Activated CD4-positive, alpha-beta T cell treated with anti-CD3 and anti-CD28 coated beads, Interleukin-2, amount 50 U/mL, for 1 hour (primary cell): ENCODE results near the gene RPL28.
"Not testable (repeated sequence)": the region's sequence is repeated elsewhere in the genome, so short reads cannot be mapped to it uniquely, and the experiment has no call there.

Experiments used
- DNase-seq: peaks from one replicate; pipeline ENCODE4 v3.0.0-alpha.2; 2020

RPL28 gene

DNA sequence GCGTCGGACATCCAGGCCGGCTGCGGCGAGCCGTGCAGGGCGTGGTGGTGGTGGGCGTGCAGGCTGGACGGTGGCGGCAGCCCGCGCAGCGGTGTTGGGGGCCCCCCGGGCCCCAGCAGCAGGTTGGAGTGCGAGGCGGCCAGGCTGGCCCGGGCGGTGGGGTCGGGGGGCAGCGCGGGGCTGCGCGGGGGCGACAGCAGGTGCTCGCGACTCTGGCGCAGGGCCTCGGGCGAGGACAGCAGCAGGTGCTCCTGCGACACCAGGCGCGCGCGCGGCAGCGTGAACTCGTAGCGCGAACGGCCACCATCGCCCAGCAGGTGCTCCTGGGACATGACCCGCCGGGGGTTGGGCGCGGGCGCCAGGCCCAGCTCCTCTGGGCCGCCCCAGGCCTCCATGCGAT lies 47.6 kb downstream of the RPL28 start:
- no peak for DNase-seq

DNA sequence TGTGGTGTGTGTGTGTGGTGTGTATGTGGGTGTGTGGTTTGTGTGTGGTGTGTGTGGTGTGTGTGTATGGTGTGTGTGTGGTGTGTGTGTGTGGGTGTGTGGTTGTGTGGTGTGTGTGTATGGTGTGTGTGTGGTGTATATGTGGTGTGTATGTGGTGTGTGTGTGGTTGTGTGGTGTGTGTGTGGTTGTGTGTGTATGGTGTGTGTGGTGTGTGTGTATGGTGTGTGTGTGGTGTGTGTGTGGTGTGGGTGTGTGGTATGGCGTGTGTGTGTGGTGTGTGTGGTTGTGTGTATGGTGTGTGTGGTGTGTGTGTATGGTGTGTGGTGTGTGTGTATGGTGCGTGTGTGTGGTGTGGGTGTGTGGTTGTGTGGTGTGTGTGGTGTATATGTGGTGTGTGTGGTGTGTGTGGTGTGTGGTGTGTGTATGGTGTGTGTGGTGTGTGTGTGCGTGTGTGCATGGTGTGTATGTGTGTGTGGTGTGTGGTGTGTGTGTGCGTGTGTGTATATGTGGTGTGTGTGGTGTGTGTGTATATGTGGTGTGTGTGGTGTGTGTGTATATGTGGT lies 48.7 kb downstream of the RPL28 start:
- DNase-seq = no peak

DNA sequence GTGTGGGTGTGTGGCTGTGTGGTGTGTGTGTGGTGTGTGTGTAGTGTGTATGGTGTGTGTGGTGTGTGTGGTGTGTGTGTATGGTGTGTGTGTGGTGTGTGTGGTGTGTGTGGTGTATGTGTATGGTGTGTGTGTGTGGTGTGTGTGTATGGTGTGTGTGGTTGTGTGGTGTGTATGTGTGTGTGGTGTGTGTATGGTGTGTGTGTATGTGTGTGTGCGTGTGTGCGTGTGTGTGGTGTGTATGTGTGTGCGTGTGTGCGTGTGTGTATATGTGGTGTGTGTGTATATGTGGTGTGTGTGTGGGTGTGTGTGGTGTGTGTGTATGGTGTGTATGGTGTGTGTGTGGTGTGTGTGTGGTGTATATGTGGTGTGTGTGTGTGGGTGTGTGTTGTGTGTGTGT lies 49.3 kb downstream of the RPL28 start:
- DNase-seq = no peak

DNA sequence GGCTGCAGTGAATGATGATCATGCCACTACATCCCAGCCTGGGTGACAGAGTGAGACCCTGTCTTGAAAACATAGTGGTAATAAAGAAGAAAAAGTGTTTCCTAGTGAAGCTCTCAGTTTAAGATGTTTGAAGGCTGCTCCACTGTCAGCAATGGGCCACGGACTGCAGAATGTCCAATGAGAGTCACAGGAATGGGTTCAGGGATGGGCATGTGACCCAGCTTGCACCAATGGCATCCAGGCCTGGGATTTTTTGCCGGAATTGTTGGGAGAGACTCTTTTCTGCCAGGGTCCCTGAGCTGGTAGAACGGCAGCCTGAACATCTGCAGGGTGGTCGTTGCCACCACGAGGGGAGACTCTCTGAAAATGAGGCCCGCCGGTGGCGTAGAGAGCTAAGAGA lies 51.1 kb downstream of the RPL28 start:
- DNase-seq = no peak

DNA sequence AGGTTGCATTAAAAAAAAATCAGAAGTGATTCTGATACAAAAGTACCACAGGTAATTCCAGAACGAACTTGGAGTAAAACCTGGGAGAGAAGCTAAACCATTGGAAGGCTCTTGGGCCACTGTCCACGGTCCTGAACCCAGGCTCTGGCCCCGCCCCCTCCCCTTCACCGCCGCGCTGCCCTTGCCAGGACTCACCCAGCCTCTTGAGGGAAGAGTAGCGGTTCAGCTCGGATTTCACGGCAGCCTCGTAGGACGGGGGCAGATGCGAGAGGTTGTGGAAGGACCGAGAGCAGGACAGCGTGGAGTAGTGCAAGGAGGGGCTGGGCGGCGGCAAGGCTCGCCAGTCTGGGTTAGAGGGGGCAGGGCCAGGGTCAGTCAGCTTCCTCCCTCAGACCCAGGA lies 51.7 kb downstream of the RPL28 start:
- no peak for DNase-seq

DNA sequence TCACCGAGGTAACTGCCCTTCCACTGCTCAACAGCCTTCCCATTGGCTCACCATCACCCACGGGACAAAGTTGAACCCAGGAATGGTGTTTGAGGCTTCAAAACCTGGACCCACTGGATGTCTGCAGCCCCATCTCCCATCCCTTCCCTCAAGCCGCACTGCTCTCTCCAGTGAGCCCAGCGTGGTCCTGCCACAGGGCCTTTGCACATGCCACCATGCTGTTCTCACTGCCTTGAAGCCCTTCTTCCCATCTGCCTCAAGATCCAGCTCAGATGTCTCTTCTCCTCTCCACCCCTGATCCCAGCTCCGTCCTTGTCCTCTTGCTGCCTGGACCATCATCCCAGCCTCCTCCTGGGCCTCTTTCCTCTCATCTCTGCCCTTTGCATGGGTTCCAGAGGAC lies 53.3 kb downstream of the RPL28 start:
- DNase-seq = no peak

DNA sequence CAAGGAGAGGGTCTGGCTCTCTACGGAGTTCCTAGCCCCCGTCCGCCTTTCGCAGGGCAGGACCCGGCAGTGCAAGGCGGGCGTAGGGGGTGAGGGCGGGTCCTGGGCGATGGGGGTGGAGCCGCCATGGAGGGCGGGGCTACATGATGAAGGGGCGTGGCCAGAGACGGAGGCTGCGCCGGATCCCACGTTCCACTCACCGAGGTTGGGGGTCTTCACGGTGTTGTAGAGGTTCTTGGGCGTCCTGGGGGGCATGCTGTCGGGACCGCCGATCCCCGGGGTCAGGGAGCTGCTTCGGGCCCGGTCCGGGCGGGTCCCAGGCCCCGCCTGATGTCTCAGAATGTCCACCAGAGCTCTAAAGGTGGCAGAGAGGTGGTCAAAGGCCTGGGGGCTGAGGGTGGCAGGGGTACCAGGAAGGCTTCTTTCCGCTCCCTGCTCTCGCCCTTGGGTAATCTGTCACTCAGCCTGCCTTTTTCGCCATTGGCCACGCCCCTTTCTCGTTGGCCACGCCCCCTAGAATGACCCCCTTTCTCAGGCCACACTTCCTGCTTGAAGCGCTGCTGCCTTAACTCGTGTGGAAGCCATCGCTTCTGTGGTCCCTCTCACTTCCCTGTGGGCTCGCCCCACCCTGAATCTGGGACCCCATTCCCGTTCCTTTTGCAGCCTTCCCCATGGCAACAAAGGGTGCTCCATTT lies 54.8 kb downstream of the RPL28 start:
- peak; percentile 13 for DNase-seq

DNA sequence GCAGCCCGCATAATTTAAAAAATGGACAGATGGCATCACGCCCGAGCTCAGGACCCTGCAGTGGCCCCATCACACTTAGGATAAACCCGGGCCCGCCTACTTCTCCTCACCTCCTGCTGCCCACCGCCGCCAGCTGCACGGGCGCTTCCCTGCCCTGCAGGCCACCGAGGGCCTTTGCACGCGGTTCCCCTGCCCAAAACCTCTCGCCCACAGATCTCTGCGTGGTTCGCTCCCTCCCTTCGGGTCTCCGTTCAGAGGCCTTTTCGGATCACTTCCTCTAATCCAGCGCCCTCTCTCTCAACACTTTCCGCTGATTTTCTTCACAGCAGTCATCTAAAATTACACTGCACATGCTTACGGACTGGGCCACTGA lies 55.6 kb downstream of the RPL28 start:
- DNase-seq = no peak

DNA sequence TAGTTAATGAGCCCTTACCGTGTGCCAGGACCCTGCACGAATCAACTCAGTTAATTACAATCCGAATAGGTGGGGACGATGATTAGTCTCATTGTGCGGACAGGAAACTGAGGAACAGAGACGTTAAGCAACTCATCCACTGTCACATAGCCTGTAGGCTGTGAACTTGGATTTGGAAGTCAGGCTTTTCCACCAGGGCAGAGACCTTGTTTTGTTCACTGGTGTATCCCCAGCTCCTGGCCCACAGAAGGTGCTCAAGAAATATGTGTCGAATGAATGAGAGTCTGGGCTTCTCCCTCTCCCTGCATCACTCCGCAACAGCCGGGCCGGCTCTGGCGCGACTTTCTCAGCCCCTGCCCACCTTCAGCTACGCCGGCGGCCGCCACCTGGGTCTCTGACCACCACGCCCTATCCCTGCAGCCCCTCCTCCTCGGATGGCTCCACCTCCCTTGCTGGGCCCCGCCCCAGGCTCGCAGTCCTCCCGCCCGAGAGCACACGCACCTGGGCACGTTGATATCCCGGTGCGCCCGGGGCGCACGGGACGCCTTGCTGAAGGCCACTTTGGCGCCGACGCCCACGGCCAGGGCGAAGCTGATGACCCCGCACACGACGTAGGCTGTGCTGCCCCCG lies 56.1 kb downstream of the RPL28 start:
- no peak for DNase-seq

DNA sequence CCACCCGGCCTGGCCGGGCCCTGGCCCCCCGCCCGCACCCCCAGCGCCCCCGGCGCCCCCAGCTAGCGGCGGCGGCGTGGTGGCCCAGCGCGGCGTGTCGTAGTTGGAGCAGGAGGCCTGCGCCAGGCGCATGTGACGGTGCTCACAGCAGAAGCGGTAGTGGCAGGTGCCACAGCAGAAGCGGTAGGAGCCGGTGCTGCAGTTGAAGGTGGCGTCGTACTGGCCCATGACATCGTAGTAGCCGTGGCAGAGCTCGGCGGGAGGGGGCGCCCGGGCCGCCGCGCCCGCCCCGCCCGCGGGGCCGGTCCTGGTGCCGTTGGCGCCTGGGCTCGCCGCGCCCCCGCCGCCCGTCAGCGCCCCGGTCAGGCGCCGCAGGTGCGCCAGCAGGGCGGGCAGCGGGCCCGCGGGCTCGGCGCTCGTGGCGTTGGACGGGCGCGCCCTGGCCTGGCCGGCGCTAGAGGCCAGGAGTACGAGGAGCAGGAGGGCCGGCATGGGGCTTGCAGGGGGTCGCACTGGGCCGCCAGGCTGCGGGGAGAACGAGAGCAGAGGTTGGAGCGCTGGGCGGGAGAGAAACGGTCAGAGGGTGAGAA lies 56.7 kb downstream of the RPL28 start:
- peak; percentile 30 for DNase-seq

DNA sequence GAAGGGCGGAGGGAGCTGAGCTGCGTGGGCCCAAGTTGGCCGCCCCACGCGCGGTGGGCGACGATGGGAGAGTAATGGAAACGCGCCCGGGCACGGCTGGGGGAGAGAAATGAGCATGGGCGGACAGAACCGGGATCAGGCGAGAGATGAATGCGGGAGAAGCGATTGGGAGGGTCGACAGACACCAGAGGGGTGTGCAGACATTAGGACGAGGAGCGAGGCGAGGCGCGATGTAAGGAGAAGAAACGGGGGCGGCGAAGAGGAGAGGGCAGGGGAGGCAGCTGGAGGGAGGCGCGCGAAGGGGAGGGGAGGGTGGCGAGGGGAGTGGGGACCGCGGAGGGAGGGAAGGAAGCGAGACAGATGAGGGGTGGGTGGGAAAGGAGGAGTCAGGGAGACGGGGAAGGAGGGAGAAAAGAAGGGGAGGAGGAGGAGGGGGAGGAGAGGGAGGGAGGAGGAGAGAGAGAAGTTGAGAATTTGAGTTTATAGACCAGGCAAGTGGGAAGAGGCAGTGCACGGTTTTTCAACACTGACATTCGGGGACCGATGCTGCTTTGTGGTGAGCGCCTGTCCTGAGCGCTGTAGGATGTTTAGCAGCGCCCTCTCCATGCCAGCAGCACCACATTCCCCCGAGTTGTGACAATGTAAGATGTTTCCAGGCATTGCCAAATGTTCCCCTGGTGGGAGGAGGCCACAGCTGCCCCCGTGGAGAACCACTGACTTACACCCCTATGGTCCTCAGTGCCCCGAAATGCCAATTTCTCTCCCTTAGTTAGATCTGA lies 57.5 kb downstream of the RPL28 start, which contains the start of gene SHISA7:
Gene SHISA7 (minus strand): TSS at position 256 of the 779 bp plus-strand sequence. CDS start 437 bp downstream, outside the sequence.
- DNase-seq = no peak

DNA sequence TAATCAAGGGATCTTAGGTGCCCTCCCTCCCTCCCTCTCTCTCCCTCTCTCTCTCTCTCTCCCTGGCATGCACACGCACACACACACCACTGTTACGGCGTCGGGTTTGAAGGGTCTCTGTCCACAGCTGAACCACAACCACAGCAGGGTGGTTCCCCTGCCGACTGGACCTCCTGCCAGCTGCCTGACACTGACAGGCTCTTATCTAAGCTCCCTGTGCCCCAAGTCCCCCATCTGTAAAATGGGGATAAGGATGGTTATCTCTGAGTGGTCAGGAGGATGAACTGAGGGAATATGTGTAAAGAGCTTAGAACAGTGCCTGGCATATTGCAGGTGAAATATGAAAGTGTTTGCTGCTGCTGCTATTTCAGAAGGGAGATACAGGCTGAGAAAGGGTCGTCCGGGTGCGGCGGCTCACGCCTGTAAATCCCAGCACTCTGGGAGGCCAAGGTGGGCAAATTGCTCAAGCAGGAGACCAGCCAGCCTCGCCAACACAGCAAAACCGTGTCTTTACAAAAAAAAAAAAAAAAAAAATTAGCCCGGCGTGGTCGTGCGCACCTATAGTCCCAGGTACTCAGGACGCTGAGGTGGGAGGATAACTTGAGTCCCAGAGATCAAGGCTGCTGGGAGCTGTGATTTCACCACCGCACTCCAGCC lies 58.2 kb downstream of the RPL28 start:
- DNase-seq = no peak

DNA sequence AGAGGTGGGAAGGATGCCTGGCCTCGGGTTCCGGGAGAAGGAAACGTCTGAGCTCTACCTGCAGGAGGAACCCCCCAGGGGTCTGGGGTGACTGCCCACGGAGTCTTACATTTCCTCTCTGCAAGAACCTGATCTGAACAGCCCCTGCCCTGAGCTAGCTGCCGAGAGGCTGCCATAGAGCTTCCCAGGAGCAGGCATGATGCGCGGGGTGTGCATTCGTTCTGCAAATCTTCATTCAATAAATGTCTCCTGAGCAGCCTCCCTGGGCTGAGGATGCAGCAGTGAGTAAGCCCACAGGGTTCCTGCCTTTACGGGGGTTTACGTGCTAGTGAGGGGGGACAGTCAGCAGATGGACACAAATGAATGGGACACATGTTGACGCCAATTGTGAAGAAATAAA lies 58.9 kb downstream of the RPL28 start:
- no peak for DNase-seq

DNA sequence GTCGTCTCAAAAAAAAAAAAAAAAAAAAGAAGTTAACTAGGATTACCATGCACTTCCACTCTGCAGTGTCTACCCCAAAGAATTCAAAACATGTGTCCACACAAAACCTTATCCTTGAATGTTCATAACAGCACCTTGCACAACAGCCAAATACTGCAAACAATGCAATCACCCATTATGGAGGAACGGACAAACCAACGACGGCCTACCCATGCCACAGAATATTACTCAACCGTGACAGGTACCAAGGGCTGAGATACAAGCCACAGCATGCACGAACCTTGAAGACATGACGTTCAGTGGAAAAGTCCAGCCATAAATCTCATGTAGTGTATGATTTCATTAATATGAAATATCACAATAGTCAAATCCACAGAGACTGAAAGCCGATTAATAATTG lies 60.3 kb downstream of the RPL28 start:
- no peak for DNase-seq

DNA sequence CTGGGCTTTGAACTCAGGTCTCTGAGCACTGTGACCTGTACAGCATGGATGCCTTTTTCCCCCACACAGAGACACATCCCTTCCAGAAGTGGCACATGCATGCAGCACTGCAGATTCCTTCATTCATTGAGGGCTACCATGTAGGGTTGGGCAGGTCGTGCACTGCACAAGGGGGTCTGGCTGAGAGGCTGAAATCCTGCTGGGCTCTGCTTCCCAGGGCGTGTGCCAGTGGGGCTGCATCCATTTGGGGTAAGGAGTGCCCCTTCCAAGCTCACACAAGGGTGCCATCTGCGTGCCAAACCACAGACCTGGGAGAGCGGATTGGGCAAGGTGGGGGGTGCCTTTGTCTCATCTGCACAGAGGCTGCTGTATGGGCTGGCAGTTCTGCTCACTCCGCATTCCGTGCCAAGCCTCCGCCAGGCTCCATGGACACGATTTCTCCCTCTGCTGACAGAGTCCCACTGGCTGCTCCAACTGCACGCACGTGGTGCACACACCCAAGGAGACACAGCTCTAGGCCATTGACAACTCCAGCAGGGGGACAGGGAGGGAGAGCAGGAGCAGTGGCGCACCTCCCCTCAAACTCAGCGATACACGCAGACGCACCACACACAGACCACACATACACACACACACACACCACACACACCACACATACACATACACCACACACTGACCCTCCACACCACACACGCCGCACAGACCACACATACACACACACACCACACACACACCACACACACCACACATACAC lies 61.9 kb downstream of the RPL28 start:
- DNase-seq = no peak

DNA sequence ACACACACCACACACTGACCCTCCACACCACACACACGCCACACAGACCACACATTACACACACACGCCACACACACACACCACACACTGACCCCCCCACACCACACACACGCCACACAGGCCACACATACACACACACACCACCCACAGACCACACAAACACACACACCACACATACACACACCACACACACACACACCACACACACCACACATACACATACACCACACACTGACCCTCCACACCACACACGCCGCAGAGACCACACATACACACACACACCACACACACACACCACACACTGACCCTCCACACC lies 62.4 kb downstream of the RPL28 start:
- DNase-seq = not testable (repeated sequence)

DNA sequence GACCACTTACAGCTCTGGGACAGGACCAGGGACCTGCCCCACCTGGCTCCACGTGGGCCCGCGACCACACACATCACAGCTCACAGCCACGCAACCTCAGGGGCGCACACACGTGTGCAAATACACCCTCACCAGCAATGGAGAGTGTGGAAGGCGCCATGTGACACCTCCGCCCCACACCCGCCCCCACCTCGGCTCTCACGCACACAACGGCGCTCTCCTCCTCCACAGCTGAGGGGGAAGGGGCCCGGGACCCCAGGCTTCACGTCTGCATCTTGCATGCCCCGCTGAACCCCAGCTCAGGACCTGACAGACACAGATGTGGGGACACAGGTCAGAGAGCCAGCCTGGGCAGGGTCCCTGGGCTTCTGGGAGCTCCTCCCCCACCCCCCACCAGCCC lies 63.7 kb downstream of the RPL28 start:
- DNase-seq = no peak

DNA sequence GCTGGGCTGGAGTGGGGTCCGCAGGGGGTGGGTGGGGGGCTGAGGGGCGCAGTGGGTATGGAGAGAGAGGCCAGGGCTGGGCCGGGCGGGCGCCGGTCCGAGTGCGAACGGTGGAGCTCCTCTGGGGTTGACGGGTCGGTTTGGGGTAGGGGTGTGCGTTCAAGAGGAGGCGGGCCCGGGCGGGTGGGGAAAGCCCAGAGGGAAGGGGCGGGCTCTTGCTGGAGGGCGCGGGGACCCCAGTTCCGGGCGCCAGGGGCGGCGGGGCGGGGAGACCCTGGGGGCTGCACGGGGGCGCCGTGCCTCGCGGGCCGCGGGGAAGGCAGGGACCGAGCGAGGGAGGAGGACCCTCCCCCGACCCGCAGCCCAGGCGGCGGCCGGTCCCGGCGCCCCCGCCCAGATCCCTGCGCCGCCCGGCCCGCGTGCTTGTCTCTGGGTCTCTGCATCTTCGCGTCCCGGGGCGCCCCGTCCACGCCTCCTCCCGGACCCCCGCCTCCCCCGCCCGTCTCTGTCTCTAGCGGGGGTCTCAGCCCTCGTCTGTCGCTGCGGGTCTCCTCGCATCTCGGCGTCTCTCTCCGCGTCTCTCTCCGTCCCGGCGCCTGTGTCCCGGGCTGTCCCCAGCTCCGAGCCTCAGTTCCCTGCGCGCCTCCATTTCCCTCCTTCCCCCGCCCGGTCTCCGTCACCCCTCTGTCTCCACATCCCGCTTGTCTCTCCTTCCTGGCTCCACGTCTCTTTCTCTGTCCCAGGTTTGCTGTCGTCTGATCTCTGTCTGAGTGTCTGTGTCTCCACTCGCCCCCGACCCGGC lies 65.6 kb downstream of the RPL28 start:
- DNase-seq = no peak

DNA sequence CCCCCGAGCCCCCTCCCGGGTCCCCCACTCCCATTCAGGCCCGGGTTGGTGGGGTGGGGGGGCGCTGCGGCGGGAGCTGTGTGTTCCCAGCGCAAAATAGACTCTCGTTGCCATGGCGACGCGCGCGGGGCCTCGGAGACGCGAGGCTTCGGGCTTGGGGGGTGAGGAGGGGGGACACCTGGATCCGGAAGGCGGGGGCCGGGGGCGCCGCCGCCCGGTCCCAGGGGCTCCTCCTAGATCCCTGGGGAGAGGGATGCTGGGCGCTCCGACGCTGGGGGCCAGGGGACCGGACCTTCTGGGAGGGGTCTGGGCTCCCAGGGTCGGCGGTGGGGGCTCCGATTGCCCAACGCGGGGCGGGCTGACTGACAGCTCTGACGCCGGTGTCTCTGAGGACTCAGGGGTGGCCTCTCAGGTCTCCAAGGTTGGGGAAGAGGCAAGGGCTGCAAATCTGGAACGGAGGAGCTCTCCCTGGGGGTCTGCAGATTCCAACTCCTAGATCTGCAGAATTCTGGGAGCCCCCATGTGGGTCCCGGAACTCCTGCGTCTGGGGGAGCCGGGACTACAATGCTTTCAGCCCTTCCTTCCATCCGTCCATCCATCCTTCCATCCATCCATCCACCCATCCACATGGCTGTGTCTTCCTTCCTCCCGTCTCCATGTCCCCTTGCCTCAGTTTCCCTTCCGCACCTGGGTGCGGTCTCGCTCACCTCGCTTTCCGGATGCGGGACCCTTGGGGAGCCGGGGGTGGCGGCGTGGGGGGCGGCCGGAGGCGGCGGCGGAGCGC lies 66.4 kb downstream of the RPL28 start:
- peak; percentile 38 for DNase-seq
